ENCODE measurements around the gene IGHMBP2.
A peak's percentile ranks its signal among the peaks of the same experiment; 100 is the strongest.
"Not testable (repeated sequence)": the region's sequence is repeated elsewhere in the genome, so short reads cannot be mapped to it uniquely, and the experiment has no call there.

Gene IGHMBP2
- 40.7 reads per million, percentile 64 among the genes with 10 or more reads in this experiment for total RNA-seq

DNA sequence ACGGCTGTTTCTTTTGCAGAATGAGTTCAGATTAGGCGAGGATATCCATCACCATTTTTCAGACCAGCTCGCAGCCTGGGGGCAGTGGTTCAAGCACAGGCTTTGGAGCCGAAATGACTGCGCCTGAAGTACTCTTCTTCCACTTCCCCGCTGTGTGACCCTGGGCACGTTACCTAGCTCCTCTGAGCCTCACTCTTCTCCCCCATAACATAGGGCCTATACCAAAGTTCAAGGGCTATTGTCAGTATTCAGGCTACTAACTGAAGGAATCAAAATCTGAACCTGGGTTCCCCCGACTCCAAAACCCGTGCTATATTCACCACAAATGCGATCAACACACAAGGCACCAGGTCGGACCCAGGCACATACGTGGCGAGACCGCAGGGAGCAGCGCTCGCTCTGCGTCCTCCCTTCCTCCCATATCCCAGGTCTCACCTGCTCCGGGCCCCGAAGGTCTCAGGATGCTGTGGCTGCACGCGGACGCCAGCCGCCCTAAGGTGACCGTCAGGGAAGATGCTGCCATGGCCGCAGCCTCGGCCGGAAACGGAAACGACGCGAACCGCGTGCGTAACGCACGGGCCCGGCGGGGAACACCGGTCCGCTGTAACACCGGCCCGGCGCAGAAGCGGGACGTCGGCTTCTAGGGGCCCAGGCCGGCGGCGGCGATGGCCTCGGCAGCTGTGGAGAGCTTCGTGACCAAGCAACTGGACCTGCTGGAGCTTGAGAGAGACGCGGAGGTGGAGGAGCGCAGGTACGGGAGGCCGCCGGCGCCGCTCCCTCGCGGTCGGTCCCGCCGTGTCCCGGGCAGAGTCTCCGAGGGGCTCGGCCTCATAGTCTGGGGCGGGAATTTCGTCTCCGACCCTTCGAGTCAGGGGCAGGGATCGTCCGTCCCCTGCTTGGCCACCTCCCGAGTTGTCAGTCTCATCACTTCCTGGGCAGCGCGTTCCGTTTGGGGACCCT is at the start of gene IGHMBP2, which contains the start of gene MRPL21:
Gene IGHMBP2 (plus strand): TSS at position 604 of the 960 bp plus-strand sequence. CDS start 62 bp downstream, at position 666.
Gene MRPL21 (minus strand): TSS at position 545 of the 960 bp plus-strand sequence. CDS start 22 bp downstream, at position 523.
- DNase-seq, result peak; percentile 80

DNA sequence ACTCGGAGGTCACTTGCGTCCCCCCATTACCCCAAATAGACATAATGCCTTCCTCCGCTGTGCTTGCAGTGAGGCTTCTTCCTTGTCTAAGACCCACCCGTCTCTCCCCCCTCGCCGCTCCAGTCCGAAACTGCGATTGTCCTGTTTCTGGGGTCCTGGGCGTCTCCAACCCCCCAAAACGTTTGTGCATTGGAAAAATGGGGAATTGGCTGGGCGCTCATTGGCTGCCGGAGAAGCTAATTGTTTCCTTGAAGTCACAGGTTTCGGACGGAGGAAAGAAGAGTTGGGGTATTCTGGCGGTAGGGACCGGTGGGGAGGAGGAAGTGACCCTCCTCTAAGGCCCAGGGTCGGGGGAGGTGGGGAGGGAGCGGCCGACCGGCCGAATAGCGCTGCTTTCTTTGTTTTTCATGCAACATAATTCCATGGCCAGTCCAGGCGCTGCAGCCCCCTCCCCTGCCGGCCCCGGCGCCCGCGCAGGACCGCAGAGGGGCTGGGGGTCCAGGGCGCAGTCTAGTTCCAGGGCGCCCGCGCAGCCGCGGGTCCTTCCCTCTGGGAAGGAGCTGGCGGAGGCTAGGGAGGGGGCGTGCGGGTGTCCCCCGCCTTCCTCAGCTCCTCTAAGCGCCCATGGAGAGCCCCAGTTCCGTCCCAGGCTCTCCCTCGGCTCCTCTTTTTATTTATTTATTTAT is 49.3 kb upstream of the IGHMBP2 start:
- DNase-seq, result no peak

DNA sequence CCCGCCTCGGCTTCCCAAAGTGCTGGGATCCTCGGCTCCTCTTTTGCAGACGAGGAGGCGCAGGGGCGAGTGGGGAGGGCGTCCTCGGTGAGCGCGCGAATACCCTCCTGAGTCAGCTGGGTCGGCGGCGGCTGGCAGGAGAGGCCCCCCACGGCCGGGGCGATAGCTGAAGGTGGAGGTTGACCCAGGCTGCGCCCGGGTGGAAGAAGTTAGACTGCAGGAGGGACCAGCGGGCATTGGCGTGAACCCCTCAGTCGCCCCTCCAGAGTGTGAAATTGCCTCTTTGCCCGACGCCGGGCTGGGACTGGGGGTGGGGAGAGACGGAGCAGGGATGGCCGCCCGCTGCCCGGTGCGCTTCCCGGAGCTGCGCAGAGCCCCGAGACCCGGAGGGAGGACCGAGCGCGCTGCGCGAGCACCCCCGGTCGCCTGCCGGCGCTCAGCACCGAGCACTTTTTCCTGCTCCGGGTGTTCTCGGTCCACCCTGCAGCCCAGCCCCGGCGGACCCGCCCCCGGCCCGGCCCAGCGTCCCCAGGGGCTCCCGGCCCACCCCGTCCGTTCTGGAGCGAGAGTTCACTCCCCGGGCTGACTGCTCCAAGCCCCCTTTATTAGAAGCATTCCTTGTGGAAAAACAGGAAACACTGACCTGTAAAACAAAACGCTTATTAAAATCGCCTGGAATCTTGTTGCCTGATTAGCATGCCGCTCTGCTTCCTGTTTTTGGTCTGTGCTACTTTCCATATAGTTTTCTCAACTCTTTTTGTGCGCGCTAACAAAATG is 48.3 kb upstream of the IGHMBP2 start:
- no peak for DNase-seq

DNA sequence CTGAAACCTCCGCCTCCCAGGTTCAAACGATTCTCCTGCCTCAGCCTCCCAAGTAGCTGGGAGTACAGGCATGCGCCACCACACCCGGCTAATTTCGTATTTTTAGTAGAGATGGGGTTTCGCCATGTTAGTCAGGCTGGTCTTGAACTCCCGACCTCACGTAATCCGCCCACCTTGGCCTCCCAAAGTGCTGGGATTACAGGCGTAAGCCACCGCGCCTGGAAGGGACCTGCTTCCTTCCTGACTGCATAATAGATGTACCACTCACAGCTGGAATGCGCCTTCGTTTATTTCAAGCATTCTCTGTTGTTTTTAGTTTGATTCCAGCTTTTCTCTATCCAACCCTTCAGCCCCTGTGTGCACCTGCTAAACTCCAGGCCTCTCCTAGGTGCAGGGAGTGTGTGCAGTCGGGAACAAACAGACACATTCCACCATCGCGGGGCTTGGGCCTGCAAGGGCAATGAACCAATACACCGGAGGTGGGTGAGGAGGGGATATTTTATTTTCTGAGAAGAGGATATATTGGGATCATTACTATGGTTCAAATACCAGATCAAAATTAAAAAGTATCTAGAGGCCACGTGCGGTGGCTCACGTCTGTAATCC is 47.2 kb upstream of the IGHMBP2 start:
- DNase-seq, result not testable (repeated sequence)

DNA sequence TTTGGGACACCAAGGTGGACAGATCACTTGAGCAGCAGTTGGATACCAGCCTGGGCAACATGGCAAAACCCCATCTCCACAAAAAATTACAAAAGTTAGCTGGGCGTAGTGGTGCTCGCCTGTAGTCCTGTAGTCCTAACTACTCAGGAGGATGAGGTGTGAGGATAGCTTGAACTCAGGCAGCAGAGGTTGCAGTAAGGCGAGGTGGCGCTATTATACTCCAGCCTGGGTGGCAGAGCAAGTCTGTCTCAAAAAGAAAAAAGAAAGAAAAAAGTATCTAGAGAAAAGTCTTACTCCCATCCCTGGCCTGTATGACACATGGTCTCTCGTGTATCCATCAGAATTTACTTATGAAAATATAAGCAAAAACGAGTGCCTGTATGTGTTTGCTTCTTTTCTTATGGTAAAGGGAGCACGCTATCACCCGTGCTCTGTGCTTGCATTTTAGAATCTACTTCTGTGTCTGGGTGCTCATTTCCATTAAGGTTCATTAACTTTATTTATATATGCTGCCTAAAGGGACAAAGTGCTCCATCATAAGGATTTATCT is 46.6 kb upstream of the IGHMBP2 start:
- DNase-seq, result no peak

DNA sequence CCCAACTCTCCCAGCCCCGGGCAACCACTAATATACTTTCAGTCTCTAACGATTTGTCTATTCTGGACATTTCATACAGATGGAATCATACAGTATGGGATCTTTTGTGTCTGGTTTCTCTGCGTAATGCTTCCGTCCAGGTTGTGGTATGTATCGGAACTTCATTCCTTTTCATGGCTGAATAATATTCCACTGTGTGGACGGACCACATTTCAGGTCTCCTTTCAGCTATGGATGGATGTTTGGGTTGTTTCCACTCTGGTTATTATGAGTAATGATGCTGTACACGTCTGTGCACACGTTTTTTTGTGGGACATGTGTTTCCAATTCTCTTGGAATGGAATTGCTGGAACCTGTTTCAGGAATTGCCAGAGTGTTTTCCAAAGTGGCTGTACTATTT is 44.6 kb upstream of the IGHMBP2 start:
- no peak for DNase-seq

DNA sequence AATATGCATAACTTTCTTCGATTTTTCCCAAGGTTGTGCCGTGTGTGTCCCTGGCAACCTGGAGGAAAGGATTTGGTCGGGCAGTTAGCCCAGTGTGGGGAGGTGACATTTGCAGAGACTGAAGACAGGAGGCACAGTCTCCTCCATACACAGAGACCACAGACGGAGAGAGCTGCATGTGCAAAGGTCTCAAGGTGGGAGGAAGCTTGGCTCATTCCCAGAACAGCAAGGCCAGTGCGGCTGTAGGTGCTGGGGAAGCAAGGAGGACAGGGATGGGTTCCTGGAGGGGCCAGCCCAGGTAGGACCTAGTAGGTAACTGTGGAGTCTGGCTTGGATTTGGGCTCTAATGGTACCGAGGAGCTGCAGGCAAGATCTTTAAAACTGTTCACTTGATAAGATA is 41.3 kb upstream of the IGHMBP2 start:
- DNase-seq, result no peak

DNA sequence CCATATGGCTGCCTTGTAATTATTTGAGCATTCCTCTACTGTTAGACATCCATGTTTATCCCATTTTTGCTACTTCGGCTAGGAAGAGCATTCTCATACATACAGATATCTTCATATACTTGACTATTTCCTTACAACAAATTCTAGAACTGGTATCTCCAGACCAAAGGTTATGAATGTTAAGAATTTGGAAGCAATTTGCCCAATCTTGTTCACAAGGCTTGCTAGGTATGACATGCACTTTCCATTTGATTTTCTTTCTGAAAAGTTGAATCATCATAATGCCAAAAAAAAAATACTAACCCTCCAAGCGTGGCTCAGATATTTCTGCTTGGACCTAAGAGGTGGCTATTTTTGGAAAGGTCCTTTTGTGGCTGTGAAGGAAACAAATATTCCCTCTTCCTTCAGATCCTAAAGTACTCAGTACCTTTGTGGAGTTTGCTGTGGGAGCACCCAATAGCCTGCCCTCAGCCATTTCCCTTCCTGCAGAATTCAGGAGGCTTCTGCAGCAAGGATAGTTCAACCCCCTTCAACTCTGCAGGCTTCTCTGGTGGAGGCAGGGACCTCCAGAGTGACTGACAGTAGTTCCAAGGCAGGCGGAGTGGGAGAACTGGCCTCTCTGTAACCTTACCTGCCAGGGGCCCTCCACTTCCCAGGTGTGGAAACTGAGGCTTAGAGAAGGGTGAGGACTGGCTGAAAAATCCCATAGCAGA is 40.0 kb upstream of the IGHMBP2 start:
- DNase-seq, result no peak

DNA sequence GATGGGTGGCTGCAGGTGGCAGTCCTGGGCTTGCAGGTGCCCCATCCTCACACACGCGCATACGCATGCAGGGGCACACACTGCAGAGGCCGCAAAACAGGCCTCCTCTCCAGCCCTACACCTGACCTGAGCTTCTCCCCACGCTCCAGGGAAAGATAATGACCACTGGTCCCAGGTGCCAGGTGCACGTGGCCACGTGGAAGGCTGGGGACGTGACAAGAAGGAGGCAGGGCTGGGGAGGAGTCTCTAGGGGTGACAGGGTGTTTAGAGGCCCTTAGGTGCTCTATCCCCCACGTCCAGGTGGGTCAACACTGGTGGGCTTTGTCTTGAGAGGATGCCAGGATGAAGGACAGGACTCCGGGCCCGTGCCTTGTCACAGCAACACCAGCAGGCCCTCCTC is 38.5 kb upstream of the IGHMBP2 start:
- no peak for DNase-seq

DNA sequence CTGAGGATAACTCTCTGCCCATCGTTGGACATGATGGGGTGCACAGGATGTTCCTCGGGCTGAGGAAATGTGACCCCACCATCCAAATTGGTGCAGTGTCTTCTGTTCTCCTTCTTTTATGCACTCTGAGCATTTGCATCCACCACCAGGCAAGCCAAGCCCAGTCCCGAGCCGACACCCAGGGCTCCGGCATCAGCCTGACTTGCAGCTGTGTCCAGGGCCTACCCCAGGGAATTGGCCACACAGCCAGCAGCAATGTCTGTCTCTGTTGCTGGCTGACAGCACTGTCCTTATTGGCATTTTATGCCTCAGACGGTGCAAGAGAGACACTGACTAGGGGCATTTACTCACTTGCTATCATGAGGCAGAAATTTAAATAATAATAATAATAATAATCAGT is 36.6 kb upstream of the IGHMBP2 start:
- no peak for DNase-seq

DNA sequence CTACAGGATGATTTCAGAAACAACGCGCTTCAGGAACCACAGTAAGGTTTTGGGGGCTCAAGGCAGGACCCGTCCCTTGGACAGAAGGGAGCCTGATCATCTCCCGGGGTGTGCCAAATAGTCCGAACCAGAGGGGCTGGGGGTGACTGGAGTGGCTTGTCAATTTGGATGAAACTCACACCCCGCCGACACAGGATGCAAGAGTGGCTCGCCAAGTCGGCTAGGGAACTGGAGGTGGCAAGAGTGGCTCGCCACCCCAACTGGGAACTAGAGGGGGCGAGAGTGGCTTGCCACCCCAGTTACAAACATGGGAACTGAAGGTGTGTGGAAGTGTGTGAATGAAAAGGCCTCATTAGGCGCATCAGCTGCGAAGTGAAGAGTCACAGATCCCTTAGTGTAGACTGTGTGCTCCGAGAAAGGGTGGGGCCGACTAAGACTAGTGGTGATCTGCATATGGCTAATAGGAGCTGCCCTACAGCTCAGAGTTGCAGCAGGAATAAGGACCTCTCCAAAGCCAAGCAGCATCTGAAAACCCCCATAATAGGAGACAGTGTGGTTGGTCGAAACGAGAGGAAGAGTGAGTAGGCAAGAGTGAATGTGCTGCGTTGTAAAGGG is 35.4 kb upstream of the IGHMBP2 start:
- DNase-seq, result no peak

DNA sequence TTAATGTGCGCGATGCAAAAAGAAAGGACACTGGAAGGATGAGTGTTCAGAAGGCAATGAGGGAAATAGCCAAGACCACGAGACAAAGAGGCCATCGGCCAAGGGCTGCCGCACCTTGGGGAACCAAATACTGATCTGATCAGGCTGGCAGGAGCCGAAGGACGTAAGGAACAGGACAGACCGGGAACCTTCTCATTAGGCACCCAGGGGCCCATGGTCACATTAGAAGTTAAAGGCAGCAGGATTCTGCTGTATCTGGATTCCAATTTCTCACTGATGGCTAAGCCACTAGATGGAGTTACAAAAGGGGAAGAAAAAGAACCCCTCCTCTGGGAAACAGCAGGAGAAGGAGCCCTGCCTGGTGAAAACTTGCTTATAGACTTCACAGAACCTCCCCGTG is 33.2 kb upstream of the IGHMBP2 start:
- DNase-seq, result no peak

DNA sequence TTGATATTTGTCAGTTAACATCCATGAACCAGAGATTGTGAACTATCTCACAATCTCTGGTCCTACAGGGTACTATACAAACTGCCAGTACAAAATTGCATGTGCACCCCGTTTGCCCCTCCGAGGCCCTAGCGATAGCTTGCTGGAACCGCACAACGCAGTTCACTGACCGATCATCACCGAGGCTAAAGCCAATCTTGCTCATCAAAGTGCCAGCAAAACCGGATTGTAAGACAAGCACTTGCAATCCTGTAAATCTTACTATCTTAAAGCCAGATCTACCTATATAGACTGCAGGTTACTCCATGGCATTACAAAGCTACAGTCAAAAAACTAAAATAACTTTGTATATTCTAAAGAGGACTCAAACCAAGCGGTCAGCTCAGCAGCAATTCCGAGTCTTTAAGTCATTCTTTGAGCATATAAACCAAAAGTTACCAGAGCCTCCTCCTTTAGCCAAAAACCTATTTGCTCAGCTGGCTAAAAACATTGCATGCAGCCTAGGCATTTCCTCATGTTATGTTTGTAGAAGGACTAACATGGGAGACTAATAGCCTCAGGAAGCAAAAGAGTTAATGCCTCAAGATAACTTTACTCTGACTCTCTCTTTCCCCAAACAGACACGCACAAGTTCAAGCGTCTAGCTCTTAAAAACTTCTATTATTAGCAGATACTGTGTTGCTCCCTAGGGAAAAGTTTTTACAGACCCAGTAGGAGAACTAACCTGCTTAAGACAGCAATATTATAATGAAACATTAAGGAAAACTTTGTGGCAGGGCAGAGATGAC is 31.3 kb upstream of the IGHMBP2 start:
- DNase-seq, result no peak

DNA sequence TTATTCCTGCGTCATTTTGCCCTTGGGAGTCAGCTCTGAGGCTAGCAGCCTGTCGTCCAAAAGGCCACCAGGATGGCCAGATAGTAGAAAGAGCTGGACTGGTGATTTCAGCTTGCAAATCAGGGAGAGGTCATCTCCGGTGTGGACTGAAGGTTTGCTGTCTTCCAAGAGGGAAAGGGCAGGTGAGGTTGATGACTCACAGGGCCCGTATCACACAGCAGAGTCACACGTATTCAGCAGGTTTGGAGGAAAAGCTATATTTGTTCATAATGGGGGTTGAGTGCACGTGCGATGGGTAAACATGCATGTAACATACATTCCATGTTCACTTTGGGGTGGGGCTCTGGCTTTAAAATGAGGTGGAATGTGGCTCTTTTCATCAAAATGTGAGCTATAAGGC is 25.7 kb upstream of the IGHMBP2 start:
- DNase-seq, result no peak

DNA sequence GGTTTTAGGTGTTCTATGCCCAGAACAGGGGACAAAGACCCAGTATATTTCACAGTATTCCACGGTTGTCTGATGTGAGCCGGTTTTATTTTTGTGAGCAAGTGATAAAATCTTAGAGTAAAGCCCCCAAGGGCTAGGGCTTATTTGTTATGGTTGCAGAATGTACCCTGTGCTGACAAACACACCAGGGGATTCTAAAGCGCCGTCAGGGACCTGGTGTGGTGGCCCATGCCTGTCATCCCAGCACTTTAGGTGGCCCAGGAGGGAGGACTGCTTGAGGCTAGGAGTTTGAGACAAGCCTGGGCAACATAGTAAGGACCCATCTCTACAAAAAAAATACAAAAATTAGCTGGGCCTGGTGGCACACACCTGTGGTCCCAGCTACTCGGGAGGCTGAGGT is 22.8 kb upstream of the IGHMBP2 start:
- DNase-seq, result no peak

DNA sequence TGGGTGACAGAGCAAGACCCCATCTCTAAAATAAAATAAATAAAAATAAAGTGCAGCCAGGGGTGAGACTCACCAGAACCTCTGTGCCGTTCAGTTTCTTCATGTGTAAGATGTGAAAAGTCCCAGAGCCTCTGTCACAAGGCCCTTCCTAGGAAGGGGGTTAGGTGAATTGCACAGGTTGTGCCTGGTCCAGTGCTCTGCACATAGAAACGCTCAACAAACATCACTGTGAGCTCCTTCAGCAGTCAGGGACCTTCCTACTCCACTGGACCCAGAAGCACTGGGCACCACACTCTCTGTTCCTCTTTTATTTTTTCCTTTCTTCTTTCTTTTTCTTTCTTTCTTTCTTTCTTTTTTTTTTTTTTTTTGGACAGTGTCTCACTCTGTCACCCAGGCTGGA is 22.4 kb upstream of the IGHMBP2 start:
- DNase-seq, result no peak

DNA sequence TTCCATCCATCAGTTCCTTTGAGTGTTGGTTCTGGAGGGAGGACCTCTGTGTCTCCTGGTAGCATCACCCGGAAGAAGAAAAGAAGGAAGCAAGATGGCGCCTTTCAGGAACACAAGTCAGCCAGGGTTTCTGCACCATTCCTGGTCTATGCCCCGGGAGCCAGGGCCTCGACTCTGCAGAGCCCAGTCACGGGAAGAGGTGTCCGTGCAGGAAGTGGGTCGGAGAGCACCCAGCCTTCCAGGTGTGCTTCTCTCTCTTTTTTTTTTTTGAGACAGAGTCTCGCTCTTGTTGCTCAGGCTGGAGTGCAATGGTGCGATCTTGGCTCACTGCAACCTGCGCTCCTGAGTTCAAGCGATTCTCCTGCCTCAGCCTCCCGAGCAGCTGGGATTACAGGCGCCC is 21.3 kb upstream of the IGHMBP2 start:
- no peak for DNase-seq

DNA sequence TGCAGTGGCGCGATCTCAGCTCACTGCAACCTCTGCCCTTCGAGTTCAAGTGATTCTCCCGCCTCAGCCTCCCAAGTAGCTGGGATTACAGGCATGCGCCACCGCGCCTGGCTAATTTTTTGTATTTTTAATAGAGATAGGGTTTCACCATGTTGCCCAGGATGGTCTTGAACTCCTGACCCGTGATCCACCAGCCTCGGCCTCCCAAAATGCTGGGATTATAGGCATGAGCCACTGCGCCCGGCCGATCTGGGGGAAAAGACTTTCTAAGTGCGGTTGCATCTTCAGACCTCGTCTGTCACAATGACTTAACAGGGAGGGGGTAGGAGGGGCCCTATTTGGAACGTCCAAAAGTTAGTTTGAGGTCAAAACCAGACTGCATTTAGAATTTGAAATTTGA is 18.9 kb upstream of the IGHMBP2 start:
- not testable (repeated sequence) for DNase-seq

DNA sequence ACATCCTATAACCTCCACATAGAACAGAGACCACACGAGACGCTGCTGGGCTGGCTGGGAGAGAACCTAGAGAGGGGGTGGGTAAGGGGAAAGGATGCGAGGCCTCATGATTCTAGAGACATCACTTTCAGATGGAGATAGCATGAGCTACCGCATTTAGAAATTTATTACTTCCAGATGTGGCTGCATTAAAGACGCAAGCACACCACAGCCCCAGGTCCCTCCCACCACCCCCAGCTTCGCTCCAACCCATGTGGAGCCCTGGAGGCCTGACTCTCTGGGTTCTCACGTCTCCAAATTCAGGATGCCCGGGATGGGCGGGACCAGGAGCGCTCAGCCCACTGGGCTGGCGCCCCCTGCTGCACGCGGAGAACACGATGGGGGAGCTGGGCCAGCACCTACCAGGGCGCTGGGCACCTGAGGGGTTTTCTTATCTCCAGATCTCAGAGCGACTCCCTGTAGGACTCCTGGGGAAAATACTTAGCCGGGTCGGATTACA is 13.7 kb upstream of the IGHMBP2 start:
- no peak for DNase-seq
